Mammary epithelial cell (primary cell): ENCODE data around the gene GNAT1.

Experiments used
- CTCF ChIP-seq, 2 donors: IDR thresholded peaks in 1 of 2; conservative IDR thresholded peaks in 1 of 2; 2 replicates each; pipeline ENCODE4 v1.5.1; 2011 to 2012; ENCODE audit warnings: inconsistent platforms in 2 of 2, low read length in 2 of 2, mild to moderate bottlenecking in 2 of 2, control low read depth in 1 of 2, low read depth in 1 of 2; ENCODE audit not compliant: insufficient read depth in 1 of 2; ENCODE audit errors: extremely low read depth in 1 of 2
- EZH2 ChIP-seq: IDR thresholded peaks from 2 replicates; pipeline ENCODE4 v1.6.1; 2012; ENCODE audit warnings: low read length, inconsistent platforms, borderline replicate concordance

GRCh38 chr3:50172626-50173220 is 18.7 kb upstream of the GNAT1 start:
- no peak for TF ChIP-seq CTCF (conservative IDR thresholded peaks at IDR 0.05 in 1 of 2, IDR thresholded peaks at IDR 0.05 in 1 of 2; ENCODE audit: extremely low read depth in 1 of 2, insufficient read depth in 1 of 2, low read depth in 1 of 2, low read length in 2 of 2)
- no peak for TF ChIP-seq EZH2
